Spleen (tissue), 11 donors: Measurements from ENCODE around the gene MAP2K3. TPM values are rescaled to one million over a fixed set of nuclear protein-coding genes. Genes with fewer than 3 reads are reported as not detected.

Experiments used
- DNase-seq: peaks from one replicate; pipeline ENCODE4 v3.0.0-alpha.2; 2020
- H3K27ac ChIP-seq, 8 donors: fragments of 200-600 bp; sonication (generic) in 7 of 8; 1 replicate in 4 of 8; 2 replicates in 4 of 8; pipeline versions ENCODE4 v1.5.0 to v1.8.0; 2016 to 2021; ENCODE audit warnings: inconsistent platforms in 4 of 8, mild to moderate bottlenecking in 4 of 8, moderate library complexity in 1 of 8
- H3K27me3 ChIP-seq, 7 donors: fragments of 200-600 bp; sonication (generic) in 6 of 7; replicated peaks in 1 of 7; 1 replicate in 4 of 7; 2 replicates in 3 of 7; pipeline versions ENCODE4 v1.5.0 to v1.8.0; 2016 to 2021; ENCODE audit warnings: inconsistent platforms in 3 of 7, mild to moderate bottlenecking in 1 of 7
- H3K36me3 ChIP-seq, 6 donors: fragments of 200-600 bp; sonication (generic) in 5 of 6; 1 replicate in 4 of 6; 2 replicates in 2 of 6; pipeline versions ENCODE4 v1.5.0 to v1.8.0; 2016 to 2021; ENCODE audit warnings: inconsistent platforms in 2 of 6
- H3K4me1 ChIP-seq, 6 donors: fragments of 200-600 bp; sonication (generic) in 5 of 6; 1 replicate in 3 of 6; 2 replicates in 3 of 6; pipeline versions ENCODE4 v1.5.0 to v1.8.0; 2016 to 2021; ENCODE audit warnings: inconsistent platforms in 3 of 6
- H3K4me3 ChIP-seq, 8 donors: fragments of 200-600 bp; sonication (generic) in 7 of 8; 1 replicate in 4 of 8; 2 replicates in 4 of 8; pipeline versions ENCODE4 v1.5.0 to v1.8.0; 2016 to 2021; ENCODE audit warnings: inconsistent platforms in 4 of 8, mild to moderate bottlenecking in 4 of 8, moderate library complexity in 2 of 8
- H3K9me3 ChIP-seq, 8 donors: fragments of 200-600 bp; sonication (generic) in 7 of 8; 1 replicate in 4 of 8; 2 replicates in 4 of 8; pipeline versions ENCODE4 v1.5.0 to v1.8.0; 2016 to 2021; ENCODE audit warnings: inconsistent platforms in 4 of 8
- CTCF ChIP-seq, 11 experiments: fragments of 200-600 bp in 7 of 11; fragments of 450-650 bp in 4 of 11; sonication (generic) in 4 of 11; IDR thresholded peaks in 8 of 11; conservative IDR thresholded peaks in 3 of 11; 1 replicate in 7 of 11; 2 replicates in 4 of 11; pipeline versions ENCODE4 v1.4.0 to v1.8.0; 2016 to 2021; ENCODE audit warnings: antibody characterized with exemption in 11 of 11, inconsistent platforms in 4 of 11, mild to moderate bottlenecking in 1 of 11
- POLR2A ChIP-seq, 3 donors: fragments of 450-650 bp; IDR thresholded peaks; one replicate each; pipeline ENCODE4 v1.5.1; 2017; ENCODE audit warnings: antibody characterized with exemption in 3 of 3, mild to moderate bottlenecking in 1 of 3
- POLR2AphosphoS5 ChIP-seq, 3 donors: sonication (generic); formaldehyde crosslinking; IDR thresholded peaks; one replicate each; pipeline ENCODE4 v1.5.1; 2017; ENCODE audit warnings: antibody characterized with exemption in 3 of 3
- WGBS, 5 donors: extraction: QIAGEN DNeasy Blood & Tissue Kit in 3 of 5; methylation state at CpG; one replicate each; pipeline versions ENCODE4 v1.1.5 to v1.1.7; 2013 to 2018; 5-methylcytosine and 5-hydroxymethylcytosine counted together
- intact Hi-C: fragments of 100-400 bp; cut with DNase I; formaldehyde crosslinking; loops from one replicate; pipeline ENCODE4 v1.15.0; 2023; ENCODE audit warnings: low total_unique reads
- polyA plus RNA-seq, 3 donors: library from polyadenylated mRNA; stranded (reverse); fragments of 200-250 nt; gene quantifications; one replicate each; pipeline ENCODE4 v1.2.1, GENCODE V29; 2013
- total RNA-seq, 7 donors: library from RNA; depleted of rRNA in 3 of 7; stranded (reverse); fragments of >200 nt in 3 of 7; fragmentation: NEBNext Ultra II Directional in 4 of 7; extraction: Animal tissue kit (Norgen Biotek cat#: 25700) in 4 of 7; gene quantifications; one replicate each; pipeline versions ENCODE4 v1.1.0 to v1.2.1, GENCODE V29; 2016 to 2021
- donor health status: healthy with polysubstance abuse.
- donor health status: DM: no; HTN: no; CAD: no; lungs with moderate emphysema.
- donor health status: DM: no; HTN: no; CAD: no.
- donor health status: Bipolar disorder and iron deficiency.
- donor health status: healthy.
- donor health status: DM: no; HTN: no; CAD: no.
- donor health status: DM: yes; HTN: yes; CAD: no.

The MAP2K3 gene
- total and polyA plus RNA-seq, 10 donors: 31.7 to 121 (median 62.5) TPM

GRCh38 chr17:21251337-21252010 lies 33.0 kb upstream of the MAP2K3 start:
- Histone ChIP-seq H3K36me3 (peaks cover 0 to 6% (median 0%) of the 10 kb centered on the region in 6 donors), H3K27ac (peak overlapping the region in 2 of 8 donors; percentile 1 to 87), H3K9me3 (no peaks in the 10 kb centered on the region), H3K4me3 (peak overlapping the region in 4 of 8 donors; percentile 62 to 83 (median 65)), H3K4me1 (peaks cover 3 to 53% (median 31%) of the 10 kb centered on the region in 6 donors), H3K27me3 (no peaks in the 10 kb centered on the region)
- intact Hi-C loops: no loop called here
- TF ChIP-seq POLR2A (IDR thresholded peaks at IDR 0.05) (no peak), POLR2AphosphoS5 (IDR thresholded peaks at IDR 0.05) (no peak), CTCF (IDR thresholded peaks at IDR 0.05 in 8 of 11, conservative IDR thresholded peaks at IDR 0.05 in 3 of 11) (no peak)
- peak; percentile 77 for DNase-seq
- WGBS, 5 donors: 81 to 97% (median 84%) methylated on average over 7 to 15 of the region's 15 CpGs

DNA sequence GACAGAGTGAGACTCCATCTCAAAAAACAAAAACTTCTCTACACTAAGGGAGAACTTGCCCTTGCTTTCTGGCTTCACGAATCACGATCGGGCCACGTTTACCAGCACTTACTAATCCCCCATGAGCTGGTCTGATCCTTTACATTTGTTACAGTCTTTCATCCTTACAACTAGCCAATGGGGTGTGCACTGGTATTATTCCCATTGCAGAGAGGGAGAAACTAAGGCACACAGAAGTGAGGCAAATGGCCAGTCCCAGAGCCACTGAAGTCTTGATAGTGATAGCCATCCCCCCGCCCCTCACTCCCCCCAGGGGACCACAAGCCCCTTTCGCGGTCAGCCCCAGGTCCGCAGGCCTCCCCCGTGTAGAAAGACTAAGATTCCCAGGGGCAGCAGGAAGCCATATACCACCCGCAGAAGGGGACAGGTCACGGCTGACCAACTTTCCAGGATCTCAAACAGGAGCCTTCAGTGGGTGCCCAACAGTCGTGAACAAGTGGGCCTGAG lies 32.2 kb upstream of the MAP2K3 start:
- TF ChIP-seq POLR2A (IDR thresholded peaks at IDR 0.05) (no peak), CTCF (IDR thresholded peaks at IDR 0.05 in 8 of 11, conservative IDR thresholded peaks at IDR 0.05 in 3 of 11) (no peak), POLR2AphosphoS5 (IDR thresholded peaks at IDR 0.05) (no peak)
- DNase-seq: peak; percentile 81
- no peaks in the 10 kb centered on the region for H3K9me3 ChIP-seq
- peaks cover 0 to under 1% (median 0%) of the 10 kb centered on the region in 6 donors for H3K36me3 ChIP-seq
- intact Hi-C loops: no loop called here
- WGBS, 5 donors: 23 to 34% (median 26%) methylated on average over 5 to 12 of the region's 12 CpGs
- H3K4me1 ChIP-seq: peaks cover 3 to 53% (median 31%) of the 10 kb centered on the region in 6 donors
- no peaks in the 10 kb centered on the region for H3K27me3 ChIP-seq
- H3K27ac ChIP-seq: peak overlapping the region in 6 of 8 donors; percentile 66 to 87 (median 84)
- H3K4me3 ChIP-seq: peak overlapping the region; percentile 25 to 83 (median 60)

- TF ChIP-seq POLR2AphosphoS5 (IDR thresholded peaks at IDR 0.05) (peak; percentile 60 to 82 (median 78)), POLR2A (IDR thresholded peaks at IDR 0.05) (no peak), CTCF (IDR thresholded peaks at IDR 0.05 in 8 of 11, conservative IDR thresholded peaks at IDR 0.05 in 3 of 11) (peak in 2 of 11 experiments; percentile 17 to 27)
- H3K9me3 ChIP-seq: no peaks in the 10 kb centered on the region
- DNase-seq: peak; percentile 96
- peak within 1 kb of the TSS in 7 of 8 donors; percentile 66 to 87 (median 83) for H3K27ac ChIP-seq
- H3K36me3 ChIP-seq: no peaks in the 10 kb centered on the region
- intact Hi-C loops: no loop called here
- 0 to 2% (median 1%) methylated on average over 39 to 117 of the region's 117 CpGs for WGBS, 5 donors
- H3K4me3 ChIP-seq: peak within 1 kb of the TSS; percentile 25 to 83 (median 60)
- peaks cover 3 to 53% (median 31%) of the 10 kb centered on the region in 6 donors for H3K4me1 ChIP-seq
- no peaks in the 10 kb centered on the region for H3K27me3 ChIP-seq
These were observed 31.5 kb upstream of the MAP2K3 start, which contains the start of gene NATD1 for GRCh38 chr17:21252796-21253645. Gene NATD1, minus strand, starts transcription at chr17:21253410. Its CDS starts 146 bp downstream, at chr17:21253264.
